BLaER1 (cell line): Measurements from ENCODE around the gene SLC22A4.

Source experiments
- H3K27ac ChIP-seq: shearing (Covaris generic); formaldehyde crosslinking; 2 replicates; pipeline ENCODE4 v1.8.1; 2022
- H3K27me3 ChIP-seq: shearing (Covaris generic); formaldehyde crosslinking; 2 replicates; pipeline ENCODE4 v1.8.1; 2022
- H3K36me3 ChIP-seq: shearing (Covaris generic); formaldehyde crosslinking; 2 replicates; pipeline ENCODE4 v1.8.1; 2022
- H3K4me1 ChIP-seq: shearing (Covaris generic); formaldehyde crosslinking; 2 replicates; pipeline ENCODE4 v1.8.1; 2022
- H3K4me2 ChIP-seq: shearing (Covaris generic); formaldehyde crosslinking; 2 replicates; pipeline ENCODE4 v1.8.1; 2022
- H3K4me3 ChIP-seq: shearing (Covaris generic); formaldehyde crosslinking; 2 replicates; pipeline ENCODE4 v1.8.1; 2022
- H3K9ac ChIP-seq: shearing (Covaris generic); formaldehyde crosslinking; 2 replicates; pipeline ENCODE4 v1.8.1; 2022
- H3K9me3 ChIP-seq: shearing (Covaris generic); formaldehyde crosslinking; 2 replicates; pipeline ENCODE4 v1.8.1; 2022
- H4K20me1 ChIP-seq: shearing (Covaris generic); formaldehyde crosslinking; 2 replicates; pipeline ENCODE4 v1.8.1; 2022
- Cebpa-rat ChIP-seq: shearing (Covaris generic); IDR thresholded peaks from 2 replicates; pipeline ENCODE4 v1.8.1; 2022

The SLC22A4 gene

GRCh38 chr5:132299917-132300316 is 5.7 kb downstream of the SLC22A4 start:
- TF ChIP-seq Cebpa-rat, result no peak
- no peaks in the 10 kb centered on the region for H4K20me1 ChIP-seq
- H3K27ac ChIP-seq, result no peak overlapping the region
- peaks cover 11% of the 10 kb centered on the region for H3K27me3 ChIP-seq
- no peak overlapping the region for H3K9ac ChIP-seq
- no peak overlapping the region for H3K4me3 ChIP-seq
- H3K4me1 ChIP-seq, result peaks cover 15% of the 10 kb centered on the region
- no peaks in the 10 kb centered on the region for H3K36me3 ChIP-seq
- no peak overlapping the region for H3K4me2 ChIP-seq
- H3K9me3 ChIP-seq, result no peaks in the 10 kb centered on the region

GRCh38 chr5:132300577-132301343 is 6.6 kb downstream of the SLC22A4 start:
- H3K9me3 ChIP-seq, result no peaks in the 10 kb centered on the region
- peaks cover 7% of the 10 kb centered on the region for H3K4me1 ChIP-seq
- H4K20me1 ChIP-seq, result no peaks in the 10 kb centered on the region
- peaks cover 2% of the 10 kb centered on the region for H3K27me3 ChIP-seq
- no peak for TF ChIP-seq Cebpa-rat
- H3K4me3 ChIP-seq, result no peak overlapping the region
- H3K9ac ChIP-seq, result no peak overlapping the region
- H3K4me2 ChIP-seq, result no peak overlapping the region
- H3K36me3 ChIP-seq, result no peaks in the 10 kb centered on the region
- H3K27ac ChIP-seq, result no peak overlapping the region

- H3K4me1 ChIP-seq, result no peaks in the 10 kb centered on the region
- H4K20me1 ChIP-seq, result no peaks in the 10 kb centered on the region
- no peak overlapping the region for H3K4me2 ChIP-seq
- no peaks in the 10 kb centered on the region for H3K9me3 ChIP-seq
- H3K4me3 ChIP-seq, result no peak overlapping the region
- TF ChIP-seq Cebpa-rat, result no peak
- H3K27ac ChIP-seq, result no peak overlapping the region
- no peaks in the 10 kb centered on the region for H3K27me3 ChIP-seq
- no peaks in the 10 kb centered on the region for H3K36me3 ChIP-seq
- no peak overlapping the region for H3K9ac ChIP-seq
Observed at GRCh38 chr5:132301344-132302271, 7.4 kb downstream of the SLC22A4 start.

- TF ChIP-seq Cebpa-rat, result no peak
- no peak overlapping the region for H3K4me3 ChIP-seq
- H3K36me3 ChIP-seq, result no peaks in the 10 kb centered on the region
- H3K9ac ChIP-seq, result no peak overlapping the region
- H4K20me1 ChIP-seq, result no peaks in the 10 kb centered on the region
- no peak overlapping the region for H3K27ac ChIP-seq
- H3K27me3 ChIP-seq, result no peaks in the 10 kb centered on the region
- H3K4me2 ChIP-seq, result no peak overlapping the region
- H3K9me3 ChIP-seq, result no peaks in the 10 kb centered on the region
- H3K4me1 ChIP-seq, result no peaks in the 10 kb centered on the region
Observed at GRCh38 chr5:132302413-132302812, 8.2 kb downstream of the SLC22A4 start.

GRCh38 chr5:132303589-132303988 is 9.4 kb downstream of the SLC22A4 start:
- H3K4me2 ChIP-seq, result no peak overlapping the region
- no peak overlapping the region for H3K9ac ChIP-seq
- H3K36me3 ChIP-seq, result no peaks in the 10 kb centered on the region
- H3K9me3 ChIP-seq, result no peaks in the 10 kb centered on the region
- no peak overlapping the region for H3K4me3 ChIP-seq
- H3K4me1 ChIP-seq, result no peaks in the 10 kb centered on the region
- no peaks in the 10 kb centered on the region for H3K27me3 ChIP-seq
- TF ChIP-seq Cebpa-rat, result no peak
- no peaks in the 10 kb centered on the region for H4K20me1 ChIP-seq
- H3K27ac ChIP-seq, result no peak overlapping the region

GRCh38 chr5:132305420-132305819 is 11.2 kb downstream of the SLC22A4 start:
- H3K9me3 ChIP-seq, result no peaks in the 10 kb centered on the region
- H3K4me1 ChIP-seq, result no peaks in the 10 kb centered on the region
- no peaks in the 10 kb centered on the region for H3K27me3 ChIP-seq
- no peak overlapping the region for H3K9ac ChIP-seq
- no peak overlapping the region for H3K4me3 ChIP-seq
- H4K20me1 ChIP-seq, result no peaks in the 10 kb centered on the region
- H3K4me2 ChIP-seq, result no peak overlapping the region
- no peaks in the 10 kb centered on the region for H3K36me3 ChIP-seq
- TF ChIP-seq Cebpa-rat, result no peak
- H3K27ac ChIP-seq, result no peak overlapping the region

- no peaks in the 10 kb centered on the region for H3K9me3 ChIP-seq
- H4K20me1 ChIP-seq, result no peaks in the 10 kb centered on the region
Observed at GRCh38 chr5:132308701-132309100, 14.5 kb downstream of the SLC22A4 start.

GRCh38 chr5:132309679-132310078 is 15.5 kb downstream of the SLC22A4 start:
- Histone ChIP-seq H3K27me3 (no peaks in the 10 kb centered on the region), H3K4me1 (no peaks in the 10 kb centered on the region), H3K27ac (no peak overlapping the region), H3K4me2 (no peak overlapping the region), H3K9ac (no peak overlapping the region), H3K9me3 (no peaks in the 10 kb centered on the region), H3K36me3 (no peaks in the 10 kb centered on the region), H4K20me1 (no peaks in the 10 kb centered on the region), H3K4me3 (no peak overlapping the region)
- no peak for TF ChIP-seq Cebpa-rat

More at GRCh38 chr5:132308701-132309100, 14.5 kb downstream of the SLC22A4 start:
- Histone ChIP-seq H3K27ac (no peak overlapping the region), H3K36me3 (no peaks in the 10 kb centered on the region), H3K4me2 (no peak overlapping the region), H3K4me3 (no peak overlapping the region), H3K27me3 (no peaks in the 10 kb centered on the region), H3K9ac (no peak overlapping the region), H3K4me1 (no peaks in the 10 kb centered on the region)
- TF ChIP-seq Cebpa-rat, result no peak

GRCh38 chr5:132310141-132310834 is 16.1 kb downstream of the SLC22A4 start:
- no peaks in the 10 kb centered on the region for H3K36me3 ChIP-seq
- no peaks in the 10 kb centered on the region for H3K9me3 ChIP-seq
- no peak overlapping the region for H3K4me3 ChIP-seq
- H3K4me2 ChIP-seq, result no peak overlapping the region
- no peaks in the 10 kb centered on the region for H3K4me1 ChIP-seq
- H3K27ac ChIP-seq, result no peak overlapping the region
- H3K27me3 ChIP-seq, result no peaks in the 10 kb centered on the region
- TF ChIP-seq Cebpa-rat, result no peak
- H3K9ac ChIP-seq, result no peak overlapping the region
- H4K20me1 ChIP-seq, result no peaks in the 10 kb centered on the region

GRCh38 chr5:132313366-132313765 is 19.2 kb downstream of the SLC22A4 start:
- TF ChIP-seq Cebpa-rat, result no peak
- no peak overlapping the region for H3K4me2 ChIP-seq
- H3K36me3 ChIP-seq, result no peaks in the 10 kb centered on the region

More at GRCh38 chr5:132313366-132313765, 19.2 kb downstream of the SLC22A4 start:
- Histone ChIP-seq H3K27me3 (no peaks in the 10 kb centered on the region), H4K20me1 (no peaks in the 10 kb centered on the region), H3K27ac (no peak overlapping the region), H3K9me3 (no peaks in the 10 kb centered on the region), H3K4me1 (peaks cover 10% of the 10 kb centered on the region), H3K9ac (no peak overlapping the region), H3K4me3 (no peak overlapping the region)
